Activated CD4-positive, CD25-positive, alpha-beta regulatory T cell treated with anti-CD3 and anti-CD28 coated beads, Interleukin-2, amount 50 U/mL, for 72 hours (primary cell): ENCODE measurements around the gene CDH24.

ENCODE experiments used
- DNase-seq: peaks from one replicate; pipeline ENCODE4 v3.0.0; 2021

The CDH24 gene

GRCh38 chr14:23043145-23043544 lies 14.2 kb downstream of the CDH24 start:
- no peak for DNase-seq

GRCh38 chr14:23042162-23042965 lies 15.0 kb downstream of the CDH24 start, which contains the start of gene PSMB11:
TSS of gene PSMB11 (plus strand) at chr14:23042212. CDS start at chr14:23042226, 14 bp downstream.
- DNase-seq: no peak

GRCh38 chr14:23041729-23042128 lies 15.6 kb downstream of the CDH24 start:
- DNase-seq: no peak

DNA sequence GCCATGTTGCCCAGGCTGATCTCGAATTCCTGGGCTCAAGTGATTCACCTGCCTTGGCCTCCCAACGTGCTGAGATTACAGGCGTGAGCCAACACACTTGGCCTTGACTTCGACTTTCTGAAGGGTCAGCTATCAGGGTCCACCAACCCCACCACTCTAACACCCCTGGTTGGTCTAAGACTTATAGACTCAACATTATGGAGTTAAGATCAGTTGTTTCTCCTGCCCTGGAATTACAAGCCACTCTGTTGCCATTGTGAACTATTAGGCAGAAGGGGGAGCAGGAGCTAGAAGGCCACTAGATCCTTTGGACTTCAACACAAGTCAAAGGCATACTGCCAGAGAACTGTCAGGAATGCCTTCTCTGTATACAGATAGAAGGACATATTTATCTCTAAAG lies 17.2 kb downstream of the CDH24 start:
- DNase-seq: no peak

DNA sequence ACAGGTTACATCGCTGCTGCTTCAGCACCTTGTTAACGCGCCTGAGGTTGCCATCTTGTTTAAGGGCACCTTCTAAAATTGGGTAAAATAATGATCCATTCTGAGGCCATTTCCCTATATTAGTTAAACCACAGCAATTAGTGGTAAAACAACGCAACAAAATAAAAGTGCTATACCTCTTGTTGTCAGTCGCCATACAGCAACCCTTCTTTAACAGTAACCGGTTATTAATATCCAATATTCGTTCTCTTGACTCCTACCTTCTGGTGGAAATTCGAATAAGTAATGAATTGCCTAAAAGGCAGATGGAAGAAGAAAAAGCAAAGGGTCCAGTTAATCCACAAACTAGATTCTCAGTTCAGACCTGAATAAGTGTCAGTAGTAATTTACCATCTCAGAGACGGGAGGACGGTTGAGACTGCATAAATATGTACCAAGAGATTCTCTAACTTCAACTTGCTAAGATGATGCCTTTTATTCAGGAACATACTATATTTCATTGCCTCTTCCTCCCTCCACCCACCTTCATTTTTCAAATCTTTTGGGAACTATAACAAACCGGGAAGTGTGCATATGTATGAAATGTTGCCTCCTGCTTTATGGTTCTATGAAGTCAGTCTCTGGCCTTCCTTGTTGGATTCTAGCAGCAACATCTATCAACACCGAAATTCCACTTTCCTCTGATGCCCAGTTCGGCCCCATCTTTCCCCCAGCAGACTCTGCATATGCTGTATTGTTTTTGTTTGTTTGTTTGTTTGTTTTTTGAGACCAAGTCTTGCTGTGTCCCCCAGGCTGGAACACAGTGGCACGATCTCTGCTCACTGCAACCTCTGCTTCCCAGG lies 21.8 kb downstream of the CDH24 start:
- DNase-seq: no peak

GRCh38 chr14:23034498-23035302 lies 22.6 kb downstream of the CDH24 start, which contains the start of gene PSMB5:
TSS of gene PSMB5 (minus strand) at chr14:23034900. CDS start at chr14:23034881, 19 bp downstream.
- DNase-seq: peak; percentile 78

GRCh38 chr14:23033801-23034497 lies 23.4 kb downstream of the CDH24 start:
- DNase-seq: no peak

DNA sequence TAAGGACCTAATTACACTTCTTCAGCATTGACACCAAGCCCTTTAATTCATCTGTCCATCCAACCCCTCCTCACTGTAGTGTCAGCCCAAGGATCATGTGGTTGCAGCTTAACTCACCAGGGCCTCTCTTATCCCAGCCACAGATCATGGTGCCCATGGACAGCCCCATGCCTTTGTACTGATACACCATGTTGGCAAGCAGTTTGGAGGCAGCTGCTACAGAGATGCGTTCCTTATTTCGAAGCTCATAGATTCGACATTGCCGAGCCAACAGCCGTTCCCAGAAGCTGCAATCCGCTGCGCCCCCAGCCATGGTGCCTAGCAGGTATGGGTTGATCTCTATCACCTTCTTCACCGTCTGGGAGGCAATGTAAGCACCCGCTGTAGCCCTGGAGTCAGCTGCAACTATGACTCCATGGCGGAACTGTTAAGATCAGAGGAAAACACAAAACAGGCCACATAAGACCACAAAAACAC lies 24.0 kb downstream of the CDH24 start:
- DNase-seq: no peak

- DNase-seq: no peak
Measured at GRCh38 chr14:23030936-23031335, 26.4 kb downstream of the CDH24 start.

GRCh38 chr14:23028799-23029198 lies 28.5 kb downstream of the CDH24 start:
- DNase-seq: no peak

DNA sequence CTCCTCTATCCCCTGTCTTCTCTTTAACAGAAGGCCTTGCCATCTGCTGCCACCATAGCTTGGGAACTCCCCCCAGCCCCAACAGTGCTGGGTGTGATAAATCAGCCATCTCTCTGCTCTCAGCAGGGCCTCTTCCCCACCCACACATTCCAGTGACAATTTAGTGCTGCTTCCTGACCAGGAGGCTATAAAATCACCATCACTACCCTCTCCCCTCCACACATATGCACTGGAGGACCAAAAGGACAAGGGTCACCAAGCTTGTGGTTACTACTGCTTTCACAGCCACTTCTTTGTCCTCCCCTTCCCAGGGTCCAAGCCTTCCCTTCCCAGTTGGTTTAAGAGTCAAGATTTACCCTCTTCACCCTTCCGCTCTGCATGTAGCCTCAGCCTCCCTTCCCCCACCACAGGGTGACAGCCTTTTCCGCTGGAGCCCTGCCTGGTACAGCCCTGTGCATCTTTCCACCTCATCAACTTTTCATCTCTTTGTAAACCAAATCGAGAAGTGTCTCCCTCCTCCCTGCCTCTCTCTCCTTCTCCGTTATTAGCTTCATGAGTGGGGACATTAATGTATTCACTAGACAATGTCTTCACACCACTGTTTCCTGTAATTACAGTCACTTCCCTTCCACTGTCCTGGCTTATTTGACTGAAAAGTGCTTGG lies 32.0 kb downstream of the CDH24 start:
- DNase-seq: no peak

DNA sequence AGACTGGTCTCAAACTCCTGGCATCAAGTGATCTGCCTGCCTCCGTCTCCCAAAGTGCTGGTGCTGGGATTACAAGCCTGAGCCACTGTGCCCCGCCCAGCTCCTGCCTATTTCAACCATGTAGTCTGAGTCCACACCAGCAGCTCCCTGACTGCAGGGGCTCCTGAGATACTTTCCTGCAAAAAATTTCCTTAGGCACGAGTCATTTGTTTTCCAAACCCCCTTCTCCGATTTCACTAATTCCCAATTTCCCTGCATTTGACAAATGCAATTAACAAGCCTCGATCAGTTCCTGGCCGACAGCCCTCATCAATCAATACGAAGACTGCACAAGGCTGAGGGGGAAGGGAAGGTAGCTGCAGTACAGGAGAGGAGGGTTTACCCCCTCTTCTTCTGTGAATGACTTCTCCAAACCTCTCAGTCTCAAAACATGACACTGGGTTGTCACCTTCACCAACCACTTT lies 32.7 kb downstream of the CDH24 start:
- DNase-seq: no peak

DNA sequence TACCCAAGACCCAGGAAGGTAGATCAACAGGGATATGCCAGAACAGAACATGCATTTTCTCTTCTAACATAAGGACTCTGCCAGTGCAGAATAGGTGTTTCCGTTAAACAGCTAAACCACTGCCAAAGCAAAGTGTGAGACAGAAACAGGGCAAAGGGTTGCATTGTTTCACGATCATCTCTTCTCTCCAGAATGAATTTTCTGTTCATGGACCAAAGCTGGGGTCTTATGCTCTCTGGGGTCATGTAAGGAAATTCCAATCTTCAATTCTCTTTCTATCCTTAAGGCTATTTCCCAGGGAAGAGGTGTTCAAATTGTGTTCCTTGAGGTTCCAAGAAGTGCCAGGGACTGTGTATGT lies 33.5 kb downstream of the CDH24 start:
- DNase-seq: no peak

GRCh38 chr14:23023022-23023794 lies 34.1 kb downstream of the CDH24 start:
- DNase-seq: no peak

GRCh38 chr14:23021889-23022442 lies 35.4 kb downstream of the CDH24 start:
- DNase-seq: no peak

DNA sequence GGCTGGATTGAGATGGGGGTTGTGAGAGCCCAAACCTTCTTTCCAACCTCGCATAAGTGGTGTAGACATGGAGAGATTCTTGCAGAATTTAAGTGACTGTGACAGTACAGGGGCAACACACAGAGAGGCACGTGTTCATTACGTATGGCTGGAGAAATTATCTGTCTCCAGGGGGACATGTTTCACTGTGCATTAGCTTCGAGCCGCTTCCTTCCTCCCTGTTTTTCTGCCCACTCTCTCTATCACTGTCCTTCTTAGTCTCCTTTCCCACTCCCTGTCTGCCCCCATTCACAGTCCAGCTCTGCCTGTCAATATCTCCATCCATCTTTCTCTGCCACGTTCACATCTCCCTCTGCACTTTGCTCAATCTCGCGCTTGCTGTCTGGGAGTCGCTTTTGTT lies 35.9 kb downstream of the CDH24 start:
- DNase-seq: no peak

- no peak for DNase-seq
Measured at GRCh38 chr14:23020143-23021128, 36.9 kb downstream of the CDH24 start.

- DNase-seq: no peak
Measured at GRCh38 chr14:23018107-23018506, 39.2 kb downstream of the CDH24 start.

- DNase-seq: no peak
Measured at GRCh38 chr14:23017091-23017490, 40.2 kb downstream of the CDH24 start.
